HFFc6 (cell line): Measurements from ENCODE around the gene DAPP1. TPM values are rescaled to one million over a fixed set of nuclear protein-coding genes. Genes with fewer than 3 reads are reported as not detected.

ENCODE experiments used
- DNase-seq: peaks from one replicate; pipeline ENCODE4 v3.0.0-alpha.2; 2018
- H3K27ac Mint-ChIP-seq: 2 replicates; pipeline ENCODE4 v1.8.0; 2020; ENCODE audit warnings: mild to moderate bottlenecking, mixed read lengths
- H3K27me3 Mint-ChIP-seq: 2 replicates; pipeline ENCODE4 v1.8.0; 2021; ENCODE audit warnings: mild to moderate bottlenecking, moderate library complexity, mixed read lengths; ENCODE audit not compliant: insufficient read depth
- H3K36me3 Mint-ChIP-seq: 2 replicates; pipeline ENCODE4 v1.8.0; 2021; ENCODE audit warnings: low read depth, mixed read lengths
- H3K4me1 Mint-ChIP-seq: 2 replicates; pipeline ENCODE4 v1.8.0; 2020; ENCODE audit warnings: low read depth, mixed read lengths
- H3K4me3 Mint-ChIP-seq: 2 replicates; pipeline ENCODE4 v1.8.0; 2020; ENCODE audit warnings: mild to moderate bottlenecking, moderate library complexity, mixed read lengths
- H3K9me3 Mint-ChIP-seq: 2 replicates; pipeline ENCODE4 v1.8.0; 2020; ENCODE audit warnings: mild to moderate bottlenecking, mixed read lengths
- total RNA-seq, 6 experiments: library from RNA; stranded (reverse); fragmentation: NEBNext Ultra II Directional; extraction: Animal tissue kit (Norgen Biotek cat#: 25700); gene quantifications; 2 replicates in 1 of 6; 3 replicates in 5 of 6; pipeline ENCODE4 v1.2.3, GENCODE V29; 2021
- TF ChIP-seq, protein P1 (sequence below): fragments of 200-600 bp; sonication (generic); IDR thresholded peaks from 2 replicates; pipeline ENCODE4 v1.5.0; 2021; ENCODE audit warnings: antibody characterized with exemption, mild to moderate bottlenecking

The DAPP1 gene
- total RNA-seq, 6 experiments from 2014 or later = not detected

DNA sequence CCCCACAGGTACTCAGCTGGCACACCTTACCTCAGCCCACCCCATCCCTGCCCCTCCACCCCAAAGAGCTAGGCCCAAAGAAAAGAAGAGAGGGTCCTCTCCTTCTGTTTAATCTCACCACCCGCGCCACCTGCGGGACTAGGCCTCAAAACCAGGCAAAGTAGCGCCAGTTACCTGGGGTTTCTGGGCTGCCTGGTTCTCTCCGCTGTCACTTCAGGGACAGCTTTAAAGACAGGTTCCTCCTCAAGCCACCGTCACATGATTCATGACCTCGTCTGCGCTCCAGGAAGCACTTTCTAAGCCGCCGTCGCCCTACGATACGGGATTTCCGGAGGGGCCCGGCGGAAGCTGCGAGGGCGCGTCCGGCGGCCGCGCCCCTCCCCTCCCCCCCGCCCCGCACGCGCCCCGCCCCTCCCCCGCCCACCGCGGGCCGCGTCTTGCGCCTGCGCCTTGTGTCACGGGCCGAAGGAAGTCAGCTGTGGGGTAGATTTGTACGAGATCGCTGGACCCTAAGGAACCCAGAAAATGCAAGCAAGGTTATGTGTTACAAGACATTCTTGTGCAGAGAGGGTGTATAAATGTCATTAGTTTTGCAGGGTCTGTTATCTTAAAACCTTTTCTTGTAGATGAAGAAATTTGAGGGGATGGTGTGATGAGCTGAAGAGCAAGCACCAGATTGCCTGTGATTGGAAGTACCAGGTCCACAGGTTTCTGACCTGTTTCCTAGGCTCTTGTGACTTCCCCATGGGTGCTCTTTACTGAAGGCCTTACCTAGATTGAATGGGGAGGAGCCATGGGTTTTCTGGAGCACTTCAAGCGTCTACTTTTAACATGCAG lies 77.8 kb downstream of the DAPP1 start, which contains the start of gene LAMTOR3:
Gene LAMTOR3 (minus strand): TSS at position 267 of the 837 bp plus-strand sequence. CDS start 464 bp downstream, outside the sequence.
- Mint-ChIP-seq H3K27ac (peak within 1 kb of the TSS; percentile 96), H3K27me3 (peaks cover 4% of the 10 kb centered on the region; the same call in 1 of the 2 replicates), H3K4me3 (peak within 1 kb of the TSS; percentile 99), H3K36me3 (peaks cover 23% of the 10 kb centered on the region; the same call in 1 of the 2 replicates), H3K4me1 (peaks cover 45% of the 10 kb centered on the region), H3K9me3 (no peaks in the 10 kb centered on the region)
- peak; percentile 82 for DNase-seq
- TF ChIP-seq, protein P1, sequence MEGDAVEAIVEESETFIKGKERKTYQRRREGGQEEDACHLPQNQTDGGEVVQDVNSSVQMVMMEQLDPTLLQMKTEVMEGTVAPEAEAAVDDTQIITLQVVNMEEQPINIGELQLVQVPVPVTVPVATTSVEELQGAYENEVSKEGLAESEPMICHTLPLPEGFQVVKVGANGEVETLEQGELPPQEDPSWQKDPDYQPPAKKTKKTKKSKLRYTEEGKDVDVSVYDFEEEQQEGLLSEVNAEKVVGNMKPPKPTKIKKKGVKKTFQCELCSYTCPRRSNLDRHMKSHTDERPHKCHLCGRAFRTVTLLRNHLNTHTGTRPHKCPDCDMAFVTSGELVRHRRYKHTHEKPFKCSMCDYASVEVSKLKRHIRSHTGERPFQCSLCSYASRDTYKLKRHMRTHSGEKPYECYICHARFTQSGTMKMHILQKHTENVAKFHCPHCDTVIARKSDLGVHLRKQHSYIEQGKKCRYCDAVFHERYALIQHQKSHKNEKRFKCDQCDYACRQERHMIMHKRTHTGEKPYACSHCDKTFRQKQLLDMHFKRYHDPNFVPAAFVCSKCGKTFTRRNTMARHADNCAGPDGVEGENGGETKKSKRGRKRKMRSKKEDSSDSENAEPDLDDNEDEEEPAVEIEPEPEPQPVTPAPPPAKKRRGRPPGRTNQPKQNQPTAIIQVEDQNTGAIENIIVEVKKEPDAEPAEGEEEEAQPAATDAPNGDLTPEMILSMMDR = no peak

GRCh38 chr4:99894998-99895397 lies 78.4 kb downstream of the DAPP1 start:
- Mint-ChIP-seq H3K36me3 (peaks cover 21% of the 10 kb centered on the region; the same call in 1 of the 2 replicates), H3K27me3 (peaks cover 4% of the 10 kb centered on the region; the same call in 1 of the 2 replicates), H3K27ac (peak overlapping the region; percentile 96)

DNA sequence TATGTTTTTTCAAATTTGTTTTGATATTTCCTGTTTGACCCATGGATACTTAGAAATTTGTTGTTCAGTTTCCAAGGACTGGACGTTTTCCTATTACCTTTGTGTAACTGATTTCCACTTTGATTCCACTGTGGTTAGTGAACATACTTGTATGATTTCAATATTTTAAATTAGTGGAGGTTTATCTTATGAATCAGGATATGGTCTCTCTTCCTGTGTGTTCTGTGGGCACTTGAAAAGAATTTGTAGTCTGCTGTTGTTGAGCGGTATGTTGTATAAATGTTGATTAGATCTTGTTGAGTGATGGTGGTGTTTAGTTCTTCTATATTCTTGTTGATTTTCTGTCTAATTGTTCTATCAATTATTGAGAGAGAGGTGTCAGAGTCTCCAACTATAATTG lies 98.8 kb downstream of the DAPP1 start:
- Mint-ChIP-seq H3K36me3 (peaks cover 36% of the 10 kb centered on the region), H3K27ac (0 out of 2 replicates have a peak overlapping the region, but pooled peaks have one; percentile 24), H3K4me3 (no peak overlapping the region), H3K27me3 (no peaks in the 10 kb centered on the region; the same call in 1 of the 2 replicates), H3K4me1 (peaks cover 18% of the 10 kb centered on the region), H3K9me3 (no peaks in the 10 kb centered on the region)
- TF ChIP-seq, protein P1 = no peak
- DNase-seq = no peak

More at GRCh38 chr4:99894998-99895397, 78.4 kb downstream of the DAPP1 start:
- H3K9me3 Mint-ChIP-seq = no peaks in the 10 kb centered on the region
- TF ChIP-seq, protein P1 = no peak
- peak overlapping the region; percentile 99 for H3K4me3 Mint-ChIP-seq
- DNase-seq = no peak
- peaks cover 45% of the 10 kb centered on the region for H3K4me1 Mint-ChIP-seq

DNA sequence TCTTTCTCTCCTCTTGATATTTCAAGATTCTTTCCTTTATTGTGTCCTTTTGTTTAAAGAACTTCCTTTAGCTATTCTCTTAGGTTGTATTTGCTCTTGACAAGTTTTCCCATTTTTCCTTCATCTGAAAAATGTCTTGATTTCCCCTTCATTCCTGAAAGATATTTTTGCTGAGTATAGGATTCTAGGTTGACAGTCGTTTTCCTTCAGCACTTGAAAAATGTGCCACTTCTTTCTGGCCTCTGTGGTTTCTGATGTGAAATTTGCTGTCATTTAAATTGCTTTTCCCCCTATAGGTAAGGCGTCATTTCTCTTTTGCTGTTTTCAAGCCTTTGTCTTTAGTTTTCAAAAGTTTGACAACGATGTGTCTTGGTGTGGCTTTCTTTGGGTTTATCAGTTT lies 100.9 kb downstream of the DAPP1 start:
- TF ChIP-seq, protein P1 = no peak
- Mint-ChIP-seq H3K36me3 (peaks cover 41% of the 10 kb centered on the region), H3K27ac (no peak overlapping the region), H3K4me1 (peaks cover 8% of the 10 kb centered on the region), H3K27me3 (no peaks in the 10 kb centered on the region; the same call in 1 of the 2 replicates), H3K9me3 (no peaks in the 10 kb centered on the region), H3K4me3 (no peak overlapping the region)
- no peak for DNase-seq

GRCh38 chr4:99918656-99919055 lies 102.0 kb downstream of the DAPP1 start:
- no peaks in the 10 kb centered on the region for H3K9me3 Mint-ChIP-seq
- TF ChIP-seq, protein P1 = no peak
- no peak for DNase-seq
- peaks cover 41% of the 10 kb centered on the region for H3K36me3 Mint-ChIP-seq
- H3K4me3 Mint-ChIP-seq = no peak overlapping the region
- H3K4me1 Mint-ChIP-seq = peaks cover 8% of the 10 kb centered on the region
- no peaks in the 10 kb centered on the region; the same call in 1 of the 2 replicates for H3K27me3 Mint-ChIP-seq
- H3K27ac Mint-ChIP-seq = no peak overlapping the region

Other genes starting within 250 kb of the DAPP1 start
- not detected for gene MTTP, start 242.0 kb upstream of the DAPP1 start, total RNA-seq
- under 1 TPM in 5 of 6 experiments, not detected in 1; 0.02 to 0.03 (median 0.02) TPM for gene C4orf54, start 159.0 kb upstream of the DAPP1 start, total RNA-seq
- 10 to 100 TPM; 23.7 to 34.6 (median 26.8) TPM for gene LAMTOR3, start 77.6 kb downstream of the DAPP1 start, total RNA-seq
- gene DNAJB14, start 129.8 kb downstream of the DAPP1 start, total RNA-seq = 10 to 100 TPM; 54.1 to 72.8 (median 57.8) TPM
- 100 to 1,000 TPM; 430 to 691 (median 565) TPM for gene H2AZ1, start 133.4 kb downstream of the DAPP1 start, total RNA-seq